ENCODE measurements around the gene MYRIP. TPM values are rescaled to one million over a fixed set of nuclear protein-coding genes. Genes with fewer than 3 reads are reported as not detected.

Gene MYRIP
- total and polyA plus RNA-seq, 7 experiments from 2014 or later = not detected

DNA sequence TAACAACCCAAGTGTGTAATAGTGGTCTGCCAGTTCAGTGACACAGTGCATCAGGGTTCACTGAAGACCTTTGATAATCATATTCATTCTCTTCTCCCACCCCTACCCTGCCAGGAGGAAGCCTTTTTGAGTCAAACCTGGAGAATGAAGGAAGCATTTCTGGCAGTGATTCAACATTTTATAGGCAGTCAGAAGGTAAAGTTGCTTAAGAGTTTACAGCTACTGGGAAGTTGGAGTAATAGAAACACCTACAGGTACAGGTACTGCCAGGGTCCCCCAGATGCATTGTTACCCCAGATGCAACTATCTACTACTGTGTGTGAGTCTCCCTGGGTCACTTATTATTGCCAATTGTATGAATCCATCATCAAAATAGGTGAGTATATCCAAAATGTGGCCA is 353.2 kb downstream of the MYRIP start:
- ChIA-PET CTCF (no interaction called here), POLR2A (no interaction called here)
- peaks cover 0 to 7% (median 0%) of the 10 kb centered on the region in 3 experiments for H3K9me3 ChIP-seq (ENCODE audit: control insufficient read depth in 2 of 3, low read length in 3 of 3)
- H3K4me1 ChIP-seq (ENCODE audit: control insufficient read depth in 2 of 2, insufficient read depth in 2 of 2, low read length in 2 of 2) = no peaks in the 10 kb centered on the region
- no peaks in the 10 kb centered on the region for H3K36me3 ChIP-seq (ENCODE audit: control insufficient read depth in 2 of 3, insufficient read depth in 3 of 3, low read length in 3 of 3)
- H3K4me3 ChIP-seq (ENCODE audit: low read length) = no peak overlapping the region
- H3K36me3 Mint-ChIP-seq = peaks cover 0 to 12% (median 6%) of the 10 kb centered on the region in 5 donors
- no peak overlapping the region for H3K27ac ChIP-seq (ENCODE audit: low read depth, low read length)
- peaks cover 0 to 42% (median 17%) of the 10 kb centered on the region in 11 donors for H3K9me3 Mint-ChIP-seq
- no peak overlapping the region for H3K27ac Mint-ChIP-seq
- intact Hi-C loops (cut with micrococcal nuclease) = no loop called here
- H3K27me3 Mint-ChIP-seq = peaks cover 3 to 27% (median 11%) of the 10 kb centered on the region in 5 donors
- ATAC-seq (no peak), DNase-seq (no peak)
- no peaks in the 10 kb centered on the region for H3K4me1 Mint-ChIP-seq
- no peak overlapping the region for H3K4me3 Mint-ChIP-seq
- no peaks in the 10 kb centered on the region for H3K27me3 ChIP-seq (ENCODE audit: control insufficient read depth in 2 of 2, insufficient read depth in 2 of 2, low read length in 2 of 2)

DNA sequence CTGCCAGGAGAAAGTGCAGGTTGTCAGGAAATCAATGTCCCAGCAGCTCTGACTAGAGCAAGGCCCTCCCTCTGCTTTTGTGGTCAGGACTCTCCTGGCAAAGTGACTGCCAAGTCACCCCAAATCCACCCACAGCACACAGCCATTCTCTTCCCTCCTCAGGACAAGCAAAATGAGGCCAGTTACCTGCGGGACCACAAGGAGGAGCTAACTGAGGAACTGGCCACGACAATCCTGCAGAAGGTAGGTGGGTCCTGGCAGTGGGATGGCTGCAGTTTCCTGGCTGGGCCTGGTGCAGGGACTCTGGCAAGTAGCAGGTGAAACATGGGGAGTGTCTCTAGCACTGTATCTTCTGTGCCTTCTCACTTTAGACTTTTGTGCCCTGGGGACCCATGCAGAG is 357.6 kb downstream of the MYRIP start:
- ChIA-PET CTCF (no interaction called here), POLR2A (no interaction called here)
- Histone ChIP-seq H3K36me3 (ENCODE audit: control insufficient read depth in 2 of 3, insufficient read depth in 3 of 3, low read length in 3 of 3) (no peaks in the 10 kb centered on the region), H3K27me3 (ENCODE audit: control insufficient read depth in 2 of 2, insufficient read depth in 2 of 2, low read length in 2 of 2) (no peaks in the 10 kb centered on the region), H3K4me1 (ENCODE audit: control insufficient read depth in 2 of 2, insufficient read depth in 2 of 2, low read length in 2 of 2) (no peaks in the 10 kb centered on the region), H3K4me3 (ENCODE audit: low read length) (no peak overlapping the region), H3K9me3 (ENCODE audit: control insufficient read depth in 2 of 3, low read length in 3 of 3) (no peaks in the 10 kb centered on the region), H3K27ac (ENCODE audit: low read depth, low read length) (no peak overlapping the region)
- ATAC-seq = no peak
- Mint-ChIP-seq H3K36me3 (no peaks in the 10 kb centered on the region), H3K27ac (no peak overlapping the region), H3K4me3 (no peak overlapping the region), H3K27me3 (peaks cover 3 to 18% (median 11%) of the 10 kb centered on the region in 5 donors), H3K4me1 (peaks cover 0 to 2% (median 0%) of the 10 kb centered on the region in 7 donors), H3K9me3 (peaks cover 0 to 10% (median 0%) of the 10 kb centered on the region in 11 donors)
- intact Hi-C loops (cut with micrococcal nuclease) = no loop called here
- DNase-seq = no peak

DNA sequence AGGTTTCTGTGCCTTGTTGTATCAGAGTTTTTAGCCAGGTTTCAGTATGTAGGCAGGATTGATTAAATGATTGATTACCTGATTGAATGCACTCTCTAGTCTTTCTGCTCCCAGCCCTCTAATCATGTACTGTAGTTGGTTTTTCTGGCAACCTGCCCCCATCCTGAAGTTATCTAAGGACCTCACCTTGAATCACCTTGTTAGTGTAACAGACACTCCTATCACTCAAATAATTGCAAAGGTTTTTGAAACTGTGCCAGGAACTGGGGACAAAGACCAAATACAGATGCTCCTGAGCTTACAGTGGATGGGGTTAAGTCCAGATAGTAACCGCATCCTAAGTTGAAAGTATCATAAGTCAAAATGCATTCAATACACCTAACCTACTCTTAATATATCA is 358.5 kb downstream of the MYRIP start:
- Mint-ChIP-seq H3K27ac (no peak overlapping the region), H3K4me1 (peaks cover 0 to 2% (median 0%) of the 10 kb centered on the region in 7 donors), H3K27me3 (peaks cover 3 to 17% (median 11%) of the 10 kb centered on the region in 5 donors), H3K9me3 (peaks cover 0 to 5% (median 0%) of the 10 kb centered on the region in 11 donors), H3K36me3 (no peaks in the 10 kb centered on the region), H3K4me3 (no peak overlapping the region)
- H3K27me3 ChIP-seq (ENCODE audit: control insufficient read depth in 2 of 2, insufficient read depth in 2 of 2, low read length in 2 of 2) = no peaks in the 10 kb centered on the region
- H3K4me3 ChIP-seq (ENCODE audit: low read length) = no peak overlapping the region
- H3K4me1 ChIP-seq (ENCODE audit: control insufficient read depth in 2 of 2, insufficient read depth in 2 of 2, low read length in 2 of 2) = no peaks in the 10 kb centered on the region
- ChIA-PET POLR2A (no interaction called here), CTCF (interaction anchor here (0.6 kb wide), 1 partner anchor 762 kb away, joined by 3 read pairs; no protein-coding TSS in a partner anchor)
- H3K27ac ChIP-seq (ENCODE audit: low read depth, low read length) = no peak overlapping the region
- intact Hi-C loops (cut with micrococcal nuclease) = no loop called here
- ATAC-seq (no peak), DNase-seq (no peak)
- H3K36me3 ChIP-seq (ENCODE audit: control insufficient read depth in 2 of 3, insufficient read depth in 3 of 3, low read length in 3 of 3) = no peaks in the 10 kb centered on the region
- H3K9me3 ChIP-seq (ENCODE audit: control insufficient read depth in 2 of 3, low read length in 3 of 3) = no peaks in the 10 kb centered on the region

DNA sequence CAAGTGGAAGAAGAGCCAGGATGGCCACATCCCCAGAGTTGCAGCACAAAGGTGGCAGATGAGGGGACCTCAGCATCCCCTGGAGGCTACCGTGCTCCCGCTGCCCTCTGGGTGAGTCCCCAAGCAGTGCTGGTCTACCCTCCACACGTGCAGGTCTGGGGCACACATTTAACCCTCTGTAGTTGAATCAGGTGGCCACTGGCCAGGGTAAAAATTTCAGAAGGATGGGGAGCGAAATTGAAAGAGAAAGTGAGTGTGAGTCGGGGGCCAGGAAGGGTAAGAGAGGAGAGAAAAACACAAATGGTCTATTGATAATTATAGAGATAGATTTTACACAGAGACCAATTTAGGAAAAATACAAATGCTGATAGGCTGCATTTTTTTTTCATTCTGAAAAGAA is 360.6 kb downstream of the MYRIP start:
- H3K36me3 ChIP-seq (ENCODE audit: control insufficient read depth in 2 of 3, insufficient read depth in 3 of 3, low read length in 3 of 3) = no peaks in the 10 kb centered on the region
- Mint-ChIP-seq H3K27ac (peak overlapping the region in 1 of 9 donors; percentile 42), H3K4me1 (peaks cover 0 to 2% (median 0%) of the 10 kb centered on the region in 7 donors)

DNA sequence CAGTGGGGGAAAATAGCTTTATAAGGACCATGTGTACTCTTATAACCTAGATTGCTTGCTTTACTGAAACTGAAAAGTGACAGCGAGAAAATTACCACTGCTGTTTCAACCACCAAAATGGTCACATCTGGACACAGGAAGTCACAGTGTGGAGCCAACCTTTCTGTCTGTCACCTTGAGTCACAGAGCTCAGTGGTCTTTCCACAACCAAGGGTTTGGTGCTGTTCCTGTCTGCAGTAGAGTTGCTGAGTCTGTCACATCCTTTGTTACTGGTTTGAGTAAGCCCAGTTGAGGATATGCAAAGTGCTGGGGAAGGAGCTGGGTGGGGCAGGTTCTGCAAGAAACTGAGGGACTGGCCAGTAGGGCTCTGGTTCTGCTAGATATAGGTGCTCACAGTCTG is 361.0 kb downstream of the MYRIP start:
- H3K27me3 ChIP-seq (ENCODE audit: control insufficient read depth in 2 of 2, insufficient read depth in 2 of 2, low read length in 2 of 2) = no peaks in the 10 kb centered on the region
- DNase-seq = no peak
- H3K4me1 Mint-ChIP-seq = peaks cover 0 to 2% (median 0%) of the 10 kb centered on the region in 7 donors
- no peaks in the 10 kb centered on the region for H3K4me1 ChIP-seq (ENCODE audit: control insufficient read depth in 2 of 2, insufficient read depth in 2 of 2, low read length in 2 of 2)
- no peak overlapping the region for H3K27ac ChIP-seq (ENCODE audit: low read depth, low read length)
- H3K9me3 ChIP-seq (ENCODE audit: control insufficient read depth in 2 of 3, low read length in 3 of 3) = no peaks in the 10 kb centered on the region
- no peak for ATAC-seq
- peaks cover 0 to 5% (median 0%) of the 10 kb centered on the region in 5 donors for H3K27me3 Mint-ChIP-seq
- H3K9me3 Mint-ChIP-seq = no peaks in the 10 kb centered on the region
- no peaks in the 10 kb centered on the region for H3K36me3 Mint-ChIP-seq
- no peaks in the 10 kb centered on the region for H3K36me3 ChIP-seq (ENCODE audit: control insufficient read depth in 2 of 3, insufficient read depth in 3 of 3, low read length in 3 of 3)
- ChIA-PET POLR2A (no interaction called here), CTCF (interaction anchor here (0.7 kb wide), 1 partner anchor 21 kb away, joined by 3 read pairs; no protein-coding TSS in a partner anchor)
- H3K4me3 ChIP-seq (ENCODE audit: low read length) = no peak overlapping the region
- intact Hi-C loops (cut with micrococcal nuclease) = no loop called here
- H3K27ac Mint-ChIP-seq = peak overlapping the region in 1 of 9 donors; percentile 42
- H3K4me3 Mint-ChIP-seq = no peak overlapping the region

More for the DNA sequence above, 360.6 kb downstream of the MYRIP start:
- POLR2A ChIA-PET = no interaction called here
- ATAC-seq = no peak
- Mint-ChIP-seq H3K4me3 (no peak overlapping the region), H3K9me3 (no peaks in the 10 kb centered on the region), H3K36me3 (no peaks in the 10 kb centered on the region), H3K27me3 (peaks cover 0 to 7% (median under 1%) of the 10 kb centered on the region in 5 donors)
- H3K27ac ChIP-seq (ENCODE audit: low read depth, low read length) = no peak overlapping the region
- no peaks in the 10 kb centered on the region for H3K4me1 ChIP-seq (ENCODE audit: control insufficient read depth in 2 of 2, insufficient read depth in 2 of 2, low read length in 2 of 2)
- CTCF ChIA-PET = interaction anchor here (0.7 kb wide), 1 partner anchor 21 kb away, joined by 3 read pairs; no protein-coding TSS in a partner anchor
- no peak for DNase-seq
- no peaks in the 10 kb centered on the region for H3K27me3 ChIP-seq (ENCODE audit: control insufficient read depth in 2 of 2, insufficient read depth in 2 of 2, low read length in 2 of 2)
- no peak overlapping the region for H3K4me3 ChIP-seq (ENCODE audit: low read length)
- intact Hi-C loops (cut with micrococcal nuclease) = no loop called here
- no peaks in the 10 kb centered on the region for H3K9me3 ChIP-seq (ENCODE audit: control insufficient read depth in 2 of 3, low read length in 3 of 3)

DNA sequence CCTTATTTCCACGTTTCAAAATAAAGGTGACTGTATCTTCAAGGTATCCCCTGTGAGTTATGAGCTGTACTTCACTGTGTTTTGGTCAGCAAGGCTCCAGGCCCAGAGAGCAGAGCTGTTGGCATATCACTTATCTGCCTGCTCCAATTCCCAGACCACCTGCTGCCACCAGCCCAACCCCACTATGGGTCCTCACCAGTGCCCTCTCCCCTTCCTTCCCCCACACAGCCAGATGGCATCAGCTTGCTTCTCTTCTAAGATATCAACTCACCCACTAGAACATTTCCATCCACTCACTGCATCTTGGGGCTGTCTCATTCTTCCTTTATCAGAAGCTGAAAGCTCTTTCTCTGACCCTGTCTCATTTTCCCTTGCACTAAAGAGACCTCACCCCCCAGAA is 363.2 kb downstream of the MYRIP start:
- Mint-ChIP-seq H3K27ac (no peak overlapping the region), H3K36me3 (no peaks in the 10 kb centered on the region), H3K9me3 (no peaks in the 10 kb centered on the region), H3K27me3 (peaks cover 0 to 5% (median 0%) of the 10 kb centered on the region in 5 donors), H3K4me1 (peaks cover 0 to 2% (median 0%) of the 10 kb centered on the region in 7 donors), H3K4me3 (no peak overlapping the region)
- ChIA-PET CTCF (no interaction called here), POLR2A (interaction anchor here (1.1 kb wide), 1 partner anchor 9 kb away, joined by 3 read pairs; no protein-coding TSS in a partner anchor)
- Histone ChIP-seq H3K4me3 (ENCODE audit: low read length) (no peak overlapping the region), H3K9me3 (ENCODE audit: control insufficient read depth in 2 of 3, low read length in 3 of 3) (no peaks in the 10 kb centered on the region), H3K4me1 (ENCODE audit: control insufficient read depth in 2 of 2, insufficient read depth in 2 of 2, low read length in 2 of 2) (no peaks in the 10 kb centered on the region), H3K27ac (ENCODE audit: low read depth, low read length) (no peak overlapping the region), H3K27me3 (ENCODE audit: control insufficient read depth in 2 of 2, insufficient read depth in 2 of 2, low read length in 2 of 2) (no peaks in the 10 kb centered on the region), H3K36me3 (ENCODE audit: control insufficient read depth in 2 of 3, insufficient read depth in 3 of 3, low read length in 3 of 3) (no peaks in the 10 kb centered on the region)
- no peak for DNase-seq
- ATAC-seq = no peak
- intact Hi-C loops (cut with micrococcal nuclease) = no loop called here

DNA sequence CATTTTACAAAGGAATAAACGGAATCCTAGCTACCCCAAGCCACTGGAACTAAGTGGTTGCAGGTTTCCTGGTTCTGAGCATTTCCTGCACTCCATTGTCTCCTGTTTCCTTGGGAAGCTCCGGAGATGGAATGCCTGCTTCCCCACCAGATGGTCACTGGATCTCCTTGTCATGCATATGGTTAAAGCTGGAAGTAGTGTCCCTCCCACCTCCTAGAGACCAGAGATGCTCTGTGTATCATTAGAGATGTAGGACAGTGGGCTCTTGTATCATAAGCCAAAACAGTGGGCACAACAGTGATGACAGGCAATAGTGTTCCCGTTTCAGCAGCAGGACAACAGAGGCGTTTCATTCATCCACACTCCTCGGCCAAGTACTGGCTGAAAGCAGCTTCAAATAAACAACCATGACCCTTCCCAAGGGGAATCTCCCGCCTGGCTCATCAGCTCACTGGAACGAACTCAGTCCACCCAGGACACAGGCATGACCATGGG is 363.9 kb downstream of the MYRIP start:
- Histone ChIP-seq H3K4me1 (ENCODE audit: control insufficient read depth in 2 of 2, insufficient read depth in 2 of 2, low read length in 2 of 2) (no peaks in the 10 kb centered on the region), H3K9me3 (ENCODE audit: control insufficient read depth in 2 of 3, low read length in 3 of 3) (no peaks in the 10 kb centered on the region), H3K36me3 (ENCODE audit: control insufficient read depth in 2 of 3, insufficient read depth in 3 of 3, low read length in 3 of 3) (no peaks in the 10 kb centered on the region), H3K27me3 (ENCODE audit: control insufficient read depth in 2 of 2, insufficient read depth in 2 of 2, low read length in 2 of 2) (no peaks in the 10 kb centered on the region), H3K27ac (ENCODE audit: low read depth, low read length) (no peak overlapping the region), H3K4me3 (ENCODE audit: low read length) (no peak overlapping the region)
- no peak for ATAC-seq
- POLR2A ChIA-PET = interaction anchor here (1.1 kb wide), 1 partner anchor 8 kb away, joined by 3 read pairs; no protein-coding TSS in a partner anchor
- CTCF ChIA-PET = interaction anchor here (0.7 kb wide), 1 partner anchor 999 kb away, joined by 3 read pairs; no protein-coding TSS in a partner anchor
- Mint-ChIP-seq H3K27me3 (peaks cover 0 to 5% (median 0%) of the 10 kb centered on the region in 5 donors), H3K36me3 (no peaks in the 10 kb centered on the region), H3K4me1 (peaks cover 0 to 2% (median 0%) of the 10 kb centered on the region in 7 donors), H3K9me3 (no peaks in the 10 kb centered on the region), H3K4me3 (no peak overlapping the region), H3K27ac (no peak overlapping the region)
- no peak for DNase-seq
- intact Hi-C loops (cut with micrococcal nuclease) = no loop called here
